Measurements from ENCODE around the gene BRSK1.
A peak's percentile ranks its signal among the peaks of the same experiment; 100 is the strongest.

The BRSK1 gene

GRCh38 chr19:55249841-55250240, 34.0 kb upstream of the BRSK1 start:
- TF ChIP-seq SUZ12 (IDR thresholded peaks at IDR 0.05; ENCODE audit: extremely low read depth, insufficient read depth, insufficient read length), result no peak
- no peak for TF ChIP-seq YY1 (IDR thresholded peaks at IDR 0.05; ENCODE audit: insufficient read depth, insufficient read length)
- TF ChIP-seq ZNF274 (IDR thresholded peaks at IDR 0.05; ENCODE audit: low read depth, low read length), result no peak
- Histone ChIP-seq H3K27me3 (ENCODE audit: insufficient read depth, insufficient read length) (no peaks in the 10 kb centered on the region), H3K9me3 (ENCODE audit: insufficient read depth, low read length) (no peaks in the 10 kb centered on the region), H3K4me1 (ENCODE audit: insufficient read depth, insufficient read length) (peaks cover 2% of the 10 kb centered on the region), H3K36me3 (ENCODE audit: insufficient read depth, insufficient read length, low read length) (peaks cover 64% of the 10 kb centered on the region), H3K4me3 (ENCODE audit: insufficient read length, low read depth) (no peak overlapping the region), H3K9ac (ENCODE audit: insufficient read length, low read depth) (no peak overlapping the region)
- DNase-seq (ENCODE audit: low read depth, low spot score), result no peak

- peaks cover 64% of the 10 kb centered on the region for H3K36me3 ChIP-seq (ENCODE audit: insufficient read depth, insufficient read length, low read length)
- peaks cover 2% of the 10 kb centered on the region for H3K4me1 ChIP-seq (ENCODE audit: insufficient read depth, insufficient read length)
- no peaks in the 10 kb centered on the region for H3K27me3 ChIP-seq (ENCODE audit: insufficient read depth, insufficient read length)
- DNase-seq (ENCODE audit: low read depth, low spot score), result no peak
- H3K9ac ChIP-seq (ENCODE audit: insufficient read length, low read depth), result no peak overlapping the region
- H3K9me3 ChIP-seq (ENCODE audit: insufficient read depth, low read length), result no peaks in the 10 kb centered on the region
- no peak overlapping the region for H3K4me3 ChIP-seq (ENCODE audit: insufficient read length, low read depth)
- TF ChIP-seq ZNF274 (IDR thresholded peaks at IDR 0.05; ENCODE audit: low read depth, low read length) (no peak), SUZ12 (IDR thresholded peaks at IDR 0.05; ENCODE audit: extremely low read depth, insufficient read depth, insufficient read length) (no peak), YY1 (IDR thresholded peaks at IDR 0.05; ENCODE audit: insufficient read depth, insufficient read length) (no peak)
Observed at GRCh38 chr19:55250262-55251036, 33.3 kb upstream of the BRSK1 start.

DNA sequence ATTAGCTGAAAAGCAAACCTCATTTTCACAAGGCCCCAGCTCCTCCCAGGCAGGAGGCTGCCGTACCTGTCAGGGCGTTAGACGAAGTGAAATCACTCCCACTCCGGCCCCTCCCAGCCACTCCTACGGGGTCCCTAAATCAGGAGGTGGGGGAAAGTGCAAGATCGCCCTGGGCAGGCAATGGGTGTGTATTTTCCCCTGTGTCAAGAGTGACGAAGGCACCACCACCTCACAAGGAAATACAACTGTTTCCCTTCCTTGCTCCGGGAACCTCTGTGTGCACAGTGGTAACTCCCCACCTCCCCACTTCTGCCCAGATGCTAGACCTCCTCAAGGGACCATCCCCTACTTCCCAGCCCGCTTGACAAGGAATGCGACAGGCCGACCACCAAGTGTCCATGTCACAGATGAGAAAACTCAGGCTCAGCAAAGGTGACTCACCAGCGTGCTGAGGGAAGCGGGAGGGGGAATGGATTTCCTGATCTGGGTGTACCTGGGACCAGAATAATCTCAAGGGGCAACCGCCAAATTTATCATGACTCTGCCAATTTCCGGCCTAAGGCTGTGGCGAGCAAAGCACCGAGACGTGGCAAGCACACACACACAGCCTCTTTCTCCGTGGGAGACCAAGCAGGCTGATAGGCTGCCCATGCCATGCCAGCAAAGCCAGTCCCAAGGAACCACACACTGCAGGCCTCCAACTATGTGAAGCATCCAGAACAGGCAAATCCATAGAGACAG, 32.3 kb upstream of the BRSK1 start:
- H3K4me1 ChIP-seq (ENCODE audit: insufficient read depth, insufficient read length), result peaks cover 2% of the 10 kb centered on the region
- H3K9ac ChIP-seq (ENCODE audit: insufficient read length, low read depth), result no peak overlapping the region
- DNase-seq (ENCODE audit: low read depth, low spot score), result no peak
- no peaks in the 10 kb centered on the region for H3K27me3 ChIP-seq (ENCODE audit: insufficient read depth, insufficient read length)
- peaks cover 66% of the 10 kb centered on the region for H3K36me3 ChIP-seq (ENCODE audit: insufficient read depth, insufficient read length, low read length)
- H3K4me3 ChIP-seq (ENCODE audit: insufficient read length, low read depth), result no peak overlapping the region
- TF ChIP-seq ZNF274 (IDR thresholded peaks at IDR 0.05; ENCODE audit: low read depth, low read length) (no peak), SUZ12 (IDR thresholded peaks at IDR 0.05; ENCODE audit: extremely low read depth, insufficient read depth, insufficient read length) (no peak), YY1 (IDR thresholded peaks at IDR 0.05; ENCODE audit: insufficient read depth, insufficient read length) (no peak)
- no peaks in the 10 kb centered on the region for H3K9me3 ChIP-seq (ENCODE audit: insufficient read depth, low read length)

DNA sequence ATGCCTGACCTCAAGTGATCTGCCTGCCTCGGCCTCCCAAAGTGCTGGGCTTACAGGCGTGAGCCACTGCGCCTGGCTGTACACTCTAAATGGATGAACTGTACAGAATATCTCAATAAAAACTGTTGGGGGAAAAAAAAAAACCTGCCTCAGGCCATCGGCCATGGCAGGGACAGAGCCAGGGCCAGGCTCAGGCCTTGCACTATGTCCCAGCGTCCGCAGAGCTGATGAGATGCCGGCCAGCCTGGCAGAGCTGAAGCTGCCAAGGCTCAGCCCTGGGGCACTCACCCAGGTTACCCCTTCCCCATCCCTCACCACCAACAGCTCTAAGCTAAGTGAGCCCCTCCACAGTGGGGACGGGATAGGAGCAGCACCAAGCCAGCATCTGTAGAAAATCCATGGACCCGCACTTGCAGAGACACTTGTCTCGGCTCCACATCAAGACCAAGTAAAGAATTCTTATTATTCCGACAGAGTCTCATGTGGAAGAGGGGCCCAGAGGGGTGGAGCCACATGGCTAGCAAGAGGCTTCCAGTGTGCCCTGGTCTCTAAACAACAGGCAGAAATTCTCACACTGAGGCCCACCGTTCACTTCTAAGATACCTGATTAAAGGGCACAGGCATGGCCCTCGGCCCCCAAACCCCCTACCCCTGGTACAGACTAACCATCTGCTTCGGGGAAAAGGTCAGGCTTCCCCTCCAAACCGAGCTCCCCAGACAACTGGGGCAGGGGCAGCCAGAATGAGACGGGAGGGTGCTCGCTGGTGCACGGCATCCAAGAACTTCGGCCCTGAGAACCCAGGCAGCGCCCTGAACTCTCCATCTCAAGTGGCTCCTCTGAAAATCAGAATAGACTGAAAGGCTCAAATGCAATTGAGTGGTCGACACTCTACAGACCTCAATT, 30.8 kb upstream of the BRSK1 start:
- TF ChIP-seq ZNF274 (IDR thresholded peaks at IDR 0.05; ENCODE audit: low read depth, low read length) (no peak), SUZ12 (IDR thresholded peaks at IDR 0.05; ENCODE audit: extremely low read depth, insufficient read depth, insufficient read length) (no peak), YY1 (IDR thresholded peaks at IDR 0.05; ENCODE audit: insufficient read depth, insufficient read length) (no peak)
- Histone ChIP-seq H3K4me3 (ENCODE audit: insufficient read length, low read depth) (no peak overlapping the region), H3K4me1 (ENCODE audit: insufficient read depth, insufficient read length) (peaks cover 4% of the 10 kb centered on the region), H3K9ac (ENCODE audit: insufficient read length, low read depth) (no peak overlapping the region), H3K9me3 (ENCODE audit: insufficient read depth, low read length) (no peaks in the 10 kb centered on the region), H3K27me3 (ENCODE audit: insufficient read depth, insufficient read length) (no peaks in the 10 kb centered on the region), H3K36me3 (ENCODE audit: insufficient read depth, insufficient read length, low read length) (peaks cover 63% of the 10 kb centered on the region)
- DNase-seq (ENCODE audit: low read depth, low spot score), result no peak

DNA sequence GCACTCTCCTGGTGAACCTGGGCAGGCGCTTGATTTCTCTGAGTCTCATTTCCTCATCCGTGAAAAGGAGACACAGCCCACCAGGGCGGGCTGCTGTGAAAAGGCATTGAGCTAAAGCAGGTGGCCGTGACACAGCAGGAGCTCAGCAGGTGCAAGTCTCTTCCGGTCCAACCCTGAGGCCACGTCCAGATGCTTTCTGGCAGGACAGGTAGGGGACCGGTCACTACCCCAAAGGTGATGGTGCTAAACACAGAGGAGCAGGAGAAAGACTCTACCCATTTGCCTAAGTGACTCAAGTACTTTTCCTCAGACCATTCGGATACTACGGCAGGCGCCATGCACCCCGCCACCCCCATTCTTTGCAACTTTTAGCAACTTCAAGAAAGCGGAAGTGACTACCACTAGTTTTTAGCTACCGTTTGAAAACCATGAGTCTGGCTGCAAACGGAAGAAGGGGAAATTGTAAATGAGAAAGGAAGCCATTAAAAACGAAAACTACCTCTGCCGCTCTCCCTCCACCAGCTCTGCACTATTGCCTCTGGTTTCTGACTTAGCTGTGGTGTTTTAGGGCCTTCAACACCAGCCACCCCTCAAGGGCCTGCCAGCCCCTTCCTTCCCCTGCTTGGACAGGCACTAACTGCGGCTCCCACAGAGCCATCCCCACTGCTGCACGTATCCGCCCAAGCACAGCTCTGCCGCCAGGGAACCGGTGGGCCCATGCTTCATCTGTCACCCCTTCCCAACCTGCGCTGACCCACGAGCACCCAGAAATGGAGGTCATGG, 29.8 kb upstream of the BRSK1 start:
- TF ChIP-seq SUZ12 (IDR thresholded peaks at IDR 0.05; ENCODE audit: extremely low read depth, insufficient read depth, insufficient read length) (no peak), YY1 (IDR thresholded peaks at IDR 0.05; ENCODE audit: insufficient read depth, insufficient read length) (no peak), ZNF274 (IDR thresholded peaks at IDR 0.05; ENCODE audit: low read depth, low read length) (no peak)
- Histone ChIP-seq H3K36me3 (ENCODE audit: insufficient read depth, insufficient read length, low read length) (peaks cover 57% of the 10 kb centered on the region), H3K4me1 (ENCODE audit: insufficient read depth, insufficient read length) (peaks cover 4% of the 10 kb centered on the region), H3K9me3 (ENCODE audit: insufficient read depth, low read length) (no peaks in the 10 kb centered on the region), H3K27me3 (ENCODE audit: insufficient read depth, insufficient read length) (no peaks in the 10 kb centered on the region), H3K4me3 (ENCODE audit: insufficient read length, low read depth) (no peak overlapping the region), H3K9ac (ENCODE audit: insufficient read length, low read depth) (peak overlapping the region; percentile 36)
- no peak for DNase-seq (ENCODE audit: low read depth, low spot score)

DNA sequence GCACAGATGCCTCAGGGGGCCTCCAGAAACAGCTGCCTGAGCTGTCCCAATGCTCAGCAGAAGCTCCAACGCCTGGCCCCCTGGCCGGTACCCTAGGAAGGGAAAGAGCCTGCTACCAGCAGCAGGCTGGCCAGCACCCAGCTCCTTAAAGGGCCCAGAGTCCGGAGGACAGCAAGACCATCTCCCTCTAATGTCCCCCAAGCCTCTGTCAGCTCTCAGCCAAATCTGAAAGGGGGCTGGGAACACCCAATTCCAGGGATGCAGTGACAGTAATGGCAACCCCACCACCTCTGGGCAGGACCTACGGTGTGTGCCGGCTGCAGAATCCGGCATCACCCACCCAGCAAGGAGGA, 29.2 kb upstream of the BRSK1 start:
- Histone ChIP-seq H3K4me1 (ENCODE audit: insufficient read depth, insufficient read length) (peaks cover 4% of the 10 kb centered on the region), H3K9ac (ENCODE audit: insufficient read length, low read depth) (peak overlapping the region; percentile 36), H3K4me3 (ENCODE audit: insufficient read length, low read depth) (no peak overlapping the region), H3K27me3 (ENCODE audit: insufficient read depth, insufficient read length) (no peaks in the 10 kb centered on the region), H3K9me3 (ENCODE audit: insufficient read depth, low read length) (no peaks in the 10 kb centered on the region), H3K36me3 (ENCODE audit: insufficient read depth, insufficient read length, low read length) (peaks cover 57% of the 10 kb centered on the region)
- TF ChIP-seq ZNF274 (IDR thresholded peaks at IDR 0.05; ENCODE audit: low read depth, low read length), result no peak
- TF ChIP-seq SUZ12 (IDR thresholded peaks at IDR 0.05; ENCODE audit: extremely low read depth, insufficient read depth, insufficient read length), result no peak
- no peak for TF ChIP-seq YY1 (IDR thresholded peaks at IDR 0.05; ENCODE audit: insufficient read depth, insufficient read length)
- DNase-seq (ENCODE audit: low read depth, low spot score), result no peak
